Measurements from ENCODE around the gene NPC1. TPM values are rescaled to one million over a fixed set of nuclear protein-coding genes. Genes with fewer than 3 reads are reported as not detected.

Gene NPC1
- total RNA-seq, 1 experiment from 2014 or later = 92.7 TPM

DNA sequence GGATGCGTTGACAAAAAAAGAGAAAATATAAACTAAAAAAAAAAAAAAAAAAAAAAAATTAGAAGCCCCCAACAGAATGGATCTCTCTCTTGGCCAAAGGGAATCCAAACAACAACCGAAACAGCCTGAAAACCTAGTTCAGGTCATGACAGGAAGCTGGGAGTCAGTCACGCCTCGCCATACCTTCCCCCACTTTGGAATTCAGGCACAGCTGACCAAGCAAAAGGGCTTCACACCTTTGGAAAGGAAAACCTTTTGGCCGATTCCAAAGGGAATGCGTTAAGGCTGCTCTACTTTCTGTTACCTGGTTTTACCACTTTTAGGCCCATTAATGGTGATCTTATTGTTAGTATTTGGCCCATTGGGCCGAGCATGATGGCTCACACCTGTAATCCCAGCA, 100.9 kb downstream of the NPC1 start:
- peaks cover 10% of the 10 kb centered on the region; the same call in 1 of the 2 replicates for H3K36me3 ChIP-seq (ENCODE audit: control insufficient read depth, insufficient read depth, low read length)
- DNase-seq (ENCODE audit: low read depth, low spot score) = no peak
- TF ChIP-seq POLR2AphosphoS5 (IDR thresholded peaks at IDR 0.05; ENCODE audit: low read depth, low read length) = no peak
- no peak for TF ChIP-seq CTCF (IDR thresholded peaks at IDR 0.05)
- TF ChIP-seq, protein P1, sequence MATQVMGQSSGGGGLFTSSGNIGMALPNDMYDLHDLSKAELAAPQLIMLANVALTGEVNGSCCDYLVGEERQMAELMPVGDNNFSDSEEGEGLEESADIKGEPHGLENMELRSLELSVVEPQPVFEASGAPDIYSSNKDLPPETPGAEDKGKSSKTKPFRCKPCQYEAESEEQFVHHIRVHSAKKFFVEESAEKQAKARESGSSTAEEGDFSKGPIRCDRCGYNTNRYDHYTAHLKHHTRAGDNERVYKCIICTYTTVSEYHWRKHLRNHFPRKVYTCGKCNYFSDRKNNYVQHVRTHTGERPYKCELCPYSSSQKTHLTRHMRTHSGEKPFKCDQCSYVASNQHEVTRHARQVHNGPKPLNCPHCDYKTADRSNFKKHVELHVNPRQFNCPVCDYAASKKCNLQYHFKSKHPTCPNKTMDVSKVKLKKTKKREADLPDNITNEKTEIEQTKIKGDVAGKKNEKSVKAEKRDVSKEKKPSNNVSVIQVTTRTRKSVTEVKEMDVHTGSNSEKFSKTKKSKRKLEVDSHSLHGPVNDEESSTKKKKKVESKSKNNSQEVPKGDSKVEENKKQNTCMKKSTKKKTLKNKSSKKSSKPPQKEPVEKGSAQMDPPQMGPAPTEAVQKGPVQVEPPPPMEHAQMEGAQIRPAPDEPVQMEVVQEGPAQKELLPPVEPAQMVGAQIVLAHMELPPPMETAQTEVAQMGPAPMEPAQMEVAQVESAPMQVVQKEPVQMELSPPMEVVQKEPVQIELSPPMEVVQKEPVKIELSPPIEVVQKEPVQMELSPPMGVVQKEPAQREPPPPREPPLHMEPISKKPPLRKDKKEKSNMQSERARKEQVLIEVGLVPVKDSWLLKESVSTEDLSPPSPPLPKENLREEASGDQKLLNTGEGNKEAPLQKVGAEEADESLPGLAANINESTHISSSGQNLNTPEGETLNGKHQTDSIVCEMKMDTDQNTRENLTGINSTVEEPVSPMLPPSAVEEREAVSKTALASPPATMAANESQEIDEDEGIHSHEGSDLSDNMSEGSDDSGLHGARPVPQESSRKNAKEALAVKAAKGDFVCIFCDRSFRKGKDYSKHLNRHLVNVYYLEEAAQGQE (IDR thresholded peaks at IDR 0.05; ENCODE audit: insufficient read depth in 1 of 2, low read depth in 2 of 2, low read length in 1 of 2) = no peak
- no peak for TF ChIP-seq SIN3A (IDR thresholded peaks at IDR 0.05; ENCODE audit: borderline replicate concordance, insufficient read depth, low read depth, low read length)
- TF ChIP-seq TCF7L2 (IDR thresholded peaks at IDR 0.05; ENCODE audit: low read depth, low read length) = no peak
- intact Hi-C loops (cut with micrococcal nuclease; ENCODE audit: unreplicated experiment) = no loop called here
- ATAC-seq = no peak
- no peak overlapping the region for H3K4me3 ChIP-seq (ENCODE audit: low read depth in 2 of 2, low read length in 2 of 2)
- no peaks in the 10 kb centered on the region for H3K9me3 ChIP-seq (ENCODE audit: control insufficient read depth, insufficient read depth, low read depth, low read length)
- H3K27ac ChIP-seq (ENCODE audit: low read length) = no peak overlapping the region
- BruUV-seq (replicated peaks) = no TSS peak
- H3K27me3 ChIP-seq (ENCODE audit: control insufficient read depth, insufficient read depth, low read length) = no peaks in the 10 kb centered on the region
- CTCF ChIA-PET = no interaction called here
- POLR2A ChIA-PET = no interaction called here
- H3K4me1 ChIP-seq (ENCODE audit: control insufficient read depth, insufficient read depth, low read length) = peaks cover 8% of the 10 kb centered on the region
- in situ Hi-C loops (cut with HindIII; ENCODE audit: low pct_unique_long_range_greater_than_20kb, low sequenced_read_pairs) = no loop called here

DNA sequence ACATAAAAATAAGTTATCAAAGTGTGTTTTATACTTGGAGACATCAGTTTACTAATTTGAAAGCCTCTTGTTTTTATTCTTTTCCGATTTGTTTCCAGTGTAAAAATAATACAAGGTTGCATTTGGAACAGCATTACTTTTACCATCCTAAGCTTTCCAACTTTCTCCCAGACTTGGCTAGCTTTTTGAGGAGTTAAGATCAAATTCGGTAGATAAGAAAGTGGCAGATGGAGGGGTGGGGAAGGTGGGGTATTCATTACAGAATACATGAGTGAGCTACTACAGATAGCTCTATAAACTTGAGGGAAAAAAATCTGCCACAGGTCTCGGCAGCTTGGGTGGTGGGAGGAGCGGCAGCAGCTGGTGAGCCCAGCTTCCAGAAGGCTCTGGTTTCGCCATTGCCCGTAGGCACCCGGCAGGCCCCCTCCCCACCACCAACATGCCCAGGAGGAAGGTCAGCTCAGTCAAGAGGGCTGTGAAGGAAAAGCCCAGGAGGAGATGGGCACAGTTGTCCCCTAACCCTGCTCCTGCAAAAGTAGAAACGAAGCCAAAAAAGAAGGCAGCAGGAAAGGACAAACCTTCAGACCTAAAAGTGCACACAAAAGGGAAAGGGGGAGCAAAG, 101.6 kb downstream of the NPC1 start:
- TF ChIP-seq SIN3A (IDR thresholded peaks at IDR 0.05; ENCODE audit: borderline replicate concordance, insufficient read depth, low read depth, low read length) (no peak), TCF7L2 (IDR thresholded peaks at IDR 0.05; ENCODE audit: low read depth, low read length) (no peak)
- no peaks in the 10 kb centered on the region for H3K27me3 ChIP-seq (ENCODE audit: control insufficient read depth, insufficient read depth, low read length)
- H3K9me3 ChIP-seq (ENCODE audit: control insufficient read depth, insufficient read depth, low read depth, low read length) = no peaks in the 10 kb centered on the region
- no peak overlapping the region for H3K4me3 ChIP-seq (ENCODE audit: low read depth in 2 of 2, low read length in 2 of 2)
- H3K27ac ChIP-seq (ENCODE audit: low read length) = no peak overlapping the region
- in situ Hi-C loops (cut with HindIII; ENCODE audit: low pct_unique_long_range_greater_than_20kb, low sequenced_read_pairs) (no loop called here), intact Hi-C loops (cut with micrococcal nuclease; ENCODE audit: unreplicated experiment) (no loop called here)
- ChIA-PET CTCF (no interaction called here), POLR2A (no interaction called here)
- ATAC-seq = no peak
- H3K36me3 ChIP-seq (ENCODE audit: control insufficient read depth, insufficient read depth, low read length) = peaks cover 17% of the 10 kb centered on the region
- H3K4me1 ChIP-seq (ENCODE audit: control insufficient read depth, insufficient read depth, low read length) = peaks cover 8% of the 10 kb centered on the region
- DNase-seq (ENCODE audit: low read depth, low spot score) = no peak
- no TSS peak for BruUV-seq (replicated peaks)

Other genes with a start within 250 kb of the NPC1 start
- 74.7 TPM for gene RIOK3, start 133.2 kb downstream of the NPC1 start, total RNA-seq (2021; ENCODE audit: unreplicated experiment)
- gene RMC1, start 83.0 kb downstream of the NPC1 start, total RNA-seq (2021; ENCODE audit: unreplicated experiment) = 57.4 TPM
- gene ANKRD29, start 76.4 kb upstream of the NPC1 start, total RNA-seq (2021; ENCODE audit: unreplicated experiment) = 0.67 TPM
- 8.1 TPM for gene LAMA3, start 102.9 kb upstream of the NPC1 start, total RNA-seq (2021; ENCODE audit: unreplicated experiment)

All from Panc1 (cell line).